ENCODE measurements around the gene TRAPPC6A. TPM values are rescaled to one million over a fixed set of nuclear protein-coding genes. Genes with fewer than 3 reads are reported as not detected.

TRAPPC6A gene
- total and polyA plus RNA-seq, 2 of the 13 experiments (the other 11 are each of a cell fraction or from before 2014, with no cell fraction given), result 6.5 to 21.0 TPM

DNA sequence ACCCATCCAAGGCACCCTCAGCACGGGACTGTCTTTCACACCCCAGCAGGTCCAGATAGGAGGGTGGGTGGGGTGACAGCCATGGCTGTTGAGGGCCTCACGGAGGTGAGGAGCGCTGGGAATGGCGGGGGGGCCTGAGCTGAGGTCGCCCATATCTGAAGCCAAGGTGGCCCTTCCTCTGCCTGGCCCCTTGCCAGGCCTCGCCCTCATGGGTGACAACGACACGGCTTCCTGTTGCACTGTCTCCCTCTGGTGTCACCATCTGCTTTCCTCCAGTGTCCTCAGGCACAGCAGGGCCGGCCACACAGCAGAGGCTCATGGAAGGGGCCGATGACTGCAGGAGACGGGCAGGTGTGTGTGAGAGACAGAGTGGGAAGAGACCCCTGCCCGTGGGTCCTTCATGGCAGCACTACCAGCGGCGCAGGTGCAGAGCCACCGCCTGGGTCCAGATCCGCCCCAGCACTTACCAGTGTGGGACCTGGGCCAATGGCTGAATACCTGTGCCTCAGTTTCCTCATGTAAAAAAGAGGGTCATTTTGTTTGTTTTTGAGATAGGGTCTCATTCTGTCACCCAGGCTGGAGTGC, 9.2 kb downstream of the TRAPPC6A start (continued):
- TF ChIP-seq ZBTB33 (CRISPR knock-in tag; IDR thresholded peaks at IDR 0.05) (no peak), PHF5A (CRISPR knock-in tag; IDR thresholded peaks at IDR 0.05; ENCODE audit: low read depth, unreplicated experiment) (no peak), MLLT10 (CRISPR knock-in tag; IDR thresholded peaks at IDR 0.05) (no peak), ARNT2 (CRISPR knock-in tag; IDR thresholded peaks at IDR 0.05; ENCODE audit: low read depth) (no peak), ZNF382 (CRISPR knock-in tag; IDR thresholded peaks at IDR 0.05; ENCODE audit: borderline replicate concordance) (no peak), THAP9 (CRISPR knock-in tag; IDR thresholded peaks at IDR 0.05; ENCODE audit: borderline replicate concordance) (no peak), ZBTB7B (CRISPR knock-in tag; IDR thresholded peaks at IDR 0.05) (no peak), KAT7 (CRISPR knock-in tag; IDR thresholded peaks at IDR 0.05; ENCODE audit: borderline replicate concordance) (no peak), ZNF713 (CRISPR knock-in tag; IDR thresholded peaks at IDR 0.05) (0 out of 2 replicates have a peak, but pooled peaks have one; percentile 63), KDM2A (CRISPR knock-in tag; IDR thresholded peaks at IDR 0.05; ENCODE audit: borderline replicate concordance, low read depth) (no peak), ZSCAN29 (CRISPR knock-in tag; conservative IDR thresholded peaks at IDR 0.05) (no peak), GABPB1 (CRISPR knock-in tag; IDR thresholded peaks at IDR 0.05) (peak; percentile 69), PITX1 (CRISPR knock-in tag; IDR thresholded peaks at IDR 0.05) (0 out of 2 replicates have a peak, but pooled peaks have one; percentile 35), AKAP8 (CRISPR knock-in tag; IDR thresholded peaks at IDR 0.05) (no peak), NR2F2 (IDR thresholded peaks at IDR 0.05; ENCODE audit: borderline replicate concordance, low read depth) (no peak), HHEX (CRISPR knock-in tag; IDR thresholded peaks at IDR 0.05) (no peak), ZNF235 (CRISPR knock-in tag; IDR thresholded peaks at IDR 0.05; ENCODE audit: borderline replicate concordance) (no peak), RFX1 (IDR thresholded peaks at IDR 0.05) (no peak), CENPT (CRISPR knock-in tag; IDR thresholded peaks at IDR 0.05; ENCODE audit: low read depth) (no peak)
- TF ChIP-seq, protein P1, sequence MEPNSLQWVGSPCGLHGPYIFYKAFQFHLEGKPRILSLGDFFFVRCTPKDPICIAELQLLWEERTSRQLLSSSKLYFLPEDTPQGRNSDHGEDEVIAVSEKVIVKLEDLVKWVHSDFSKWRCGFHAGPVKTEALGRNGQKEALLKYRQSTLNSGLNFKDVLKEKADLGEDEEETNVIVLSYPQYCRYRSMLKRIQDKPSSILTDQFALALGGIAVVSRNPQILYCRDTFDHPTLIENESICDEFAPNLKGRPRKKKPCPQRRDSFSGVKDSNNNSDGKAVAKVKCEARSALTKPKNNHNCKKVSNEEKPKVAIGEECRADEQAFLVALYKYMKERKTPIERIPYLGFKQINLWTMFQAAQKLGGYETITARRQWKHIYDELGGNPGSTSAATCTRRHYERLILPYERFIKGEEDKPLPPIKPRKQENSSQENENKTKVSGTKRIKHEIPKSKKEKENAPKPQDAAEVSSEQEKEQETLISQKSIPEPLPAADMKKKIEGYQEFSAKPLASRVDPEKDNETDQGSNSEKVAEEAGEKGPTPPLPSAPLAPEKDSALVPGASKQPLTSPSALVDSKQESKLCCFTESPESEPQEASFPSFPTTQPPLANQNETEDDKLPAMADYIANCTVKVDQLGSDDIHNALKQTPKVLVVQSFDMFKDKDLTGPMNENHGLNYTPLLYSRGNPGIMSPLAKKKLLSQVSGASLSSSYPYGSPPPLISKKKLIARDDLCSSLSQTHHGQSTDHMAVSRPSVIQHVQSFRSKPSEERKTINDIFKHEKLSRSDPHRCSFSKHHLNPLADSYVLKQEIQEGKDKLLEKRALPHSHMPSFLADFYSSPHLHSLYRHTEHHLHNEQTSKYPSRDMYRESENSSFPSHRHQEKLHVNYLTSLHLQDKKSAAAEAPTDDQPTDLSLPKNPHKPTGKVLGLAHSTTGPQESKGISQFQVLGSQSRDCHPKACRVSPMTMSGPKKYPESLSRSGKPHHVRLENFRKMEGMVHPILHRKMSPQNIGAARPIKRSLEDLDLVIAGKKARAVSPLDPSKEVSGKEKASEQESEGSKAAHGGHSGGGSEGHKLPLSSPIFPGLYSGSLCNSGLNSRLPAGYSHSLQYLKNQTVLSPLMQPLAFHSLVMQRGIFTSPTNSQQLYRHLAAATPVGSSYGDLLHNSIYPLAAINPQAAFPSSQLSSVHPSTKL (CRISPR knock-in tag; IDR thresholded peaks at IDR 0.05), result peak; percentile 42; the same call in 1 of the 2 replicates

Measured in HepG2 (cell line).